Lower lobe of right lung (tissue), 2 donors: ENCODE measurements around the gene EYA4. TPM values are rescaled to one million over a fixed set of nuclear protein-coding genes. Genes with fewer than 3 reads are reported as not detected.

ENCODE experiments used
- ATAC-seq, 2 donors: fragments of 200-7000 bp; cut with Tn5 transposase; one replicate each; pipeline ENCODE4 v1.9.1; 2020 to 2022; ENCODE audit warnings: mild to moderate bottlenecking in 2 of 2, moderate library complexity in 2 of 2
- DNase-seq: peaks from one replicate; pipeline ENCODE4 v3.0.0-alpha.2; 2020
- H3K27ac ChIP-seq: fragments of 200-600 bp; one replicate; pipeline ENCODE4 v1.8.0; 2022
- H3K27me3 ChIP-seq: fragments of 200-600 bp; one replicate; pipeline ENCODE4 v1.8.0; 2022; ENCODE audit warnings: low read depth
- H3K36me3 ChIP-seq: fragments of 200-600 bp; one replicate; pipeline ENCODE4 v1.8.0; 2022; ENCODE audit warnings: mild to moderate bottlenecking
- H3K4me1 ChIP-seq: fragments of 200-600 bp; one replicate; pipeline ENCODE4 v1.8.0; 2022
- H3K4me3 ChIP-seq: fragments of 200-600 bp; one replicate; pipeline ENCODE4 v1.8.0; 2022; ENCODE audit warnings: mild to moderate bottlenecking
- H3K9me3 ChIP-seq: fragments of 200-600 bp; one replicate; pipeline ENCODE4 v1.8.0; 2022
- intact Hi-C: fragments of 100-400 bp; cut with DNase I; formaldehyde crosslinking; loops from one replicate; pipeline ENCODE4 v1.11.0; 2022
- total RNA-seq: library from RNA; stranded (reverse); fragmentation: NEBNext Ultra II Directional; extraction: Animal tissue kit (Norgen Biotek cat#: 25700); gene quantifications from one replicate; pipeline ENCODE4 v1.2.1, GENCODE V29; 2021
- TF ChIP-seq, protein P1 (sequence below): fragments of 200-600 bp; IDR thresholded peaks from one replicate; pipeline ENCODE4 v1.8.0; 2022; ENCODE audit warnings: antibody characterized with exemption, mild to moderate bottlenecking
- donor health status: DM: no; HTN: yes; CAD: no; lungs with severe emphysema.

Gene EYA4
- total RNA-seq, 1 donor from 2014 or later: 2.6 TPM

- DNase-seq (no peak), ATAC-seq (no peak)
- no peak overlapping the region for H3K4me3 ChIP-seq
- TF ChIP-seq, protein P1, sequence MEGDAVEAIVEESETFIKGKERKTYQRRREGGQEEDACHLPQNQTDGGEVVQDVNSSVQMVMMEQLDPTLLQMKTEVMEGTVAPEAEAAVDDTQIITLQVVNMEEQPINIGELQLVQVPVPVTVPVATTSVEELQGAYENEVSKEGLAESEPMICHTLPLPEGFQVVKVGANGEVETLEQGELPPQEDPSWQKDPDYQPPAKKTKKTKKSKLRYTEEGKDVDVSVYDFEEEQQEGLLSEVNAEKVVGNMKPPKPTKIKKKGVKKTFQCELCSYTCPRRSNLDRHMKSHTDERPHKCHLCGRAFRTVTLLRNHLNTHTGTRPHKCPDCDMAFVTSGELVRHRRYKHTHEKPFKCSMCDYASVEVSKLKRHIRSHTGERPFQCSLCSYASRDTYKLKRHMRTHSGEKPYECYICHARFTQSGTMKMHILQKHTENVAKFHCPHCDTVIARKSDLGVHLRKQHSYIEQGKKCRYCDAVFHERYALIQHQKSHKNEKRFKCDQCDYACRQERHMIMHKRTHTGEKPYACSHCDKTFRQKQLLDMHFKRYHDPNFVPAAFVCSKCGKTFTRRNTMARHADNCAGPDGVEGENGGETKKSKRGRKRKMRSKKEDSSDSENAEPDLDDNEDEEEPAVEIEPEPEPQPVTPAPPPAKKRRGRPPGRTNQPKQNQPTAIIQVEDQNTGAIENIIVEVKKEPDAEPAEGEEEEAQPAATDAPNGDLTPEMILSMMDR: no peak
- H3K9me3 ChIP-seq: no peaks in the 10 kb centered on the region
- no peaks in the 10 kb centered on the region for H3K36me3 ChIP-seq
- no peaks in the 10 kb centered on the region for H3K27me3 ChIP-seq
- H3K4me1 ChIP-seq: no peaks in the 10 kb centered on the region
- intact Hi-C loops: no loop called here
- H3K27ac ChIP-seq: no peak overlapping the region
Observed at GRCh38 chr6:133432021-133432989, 191.1 kb downstream of the EYA4 start.

GRCh38 chr6:133435065-133435728 lies 194.0 kb downstream of the EYA4 start:
- Histone ChIP-seq H3K4me1 (no peaks in the 10 kb centered on the region), H3K9me3 (no peaks in the 10 kb centered on the region), H3K4me3 (no peak overlapping the region), H3K27me3 (no peaks in the 10 kb centered on the region), H3K36me3 (no peaks in the 10 kb centered on the region), H3K27ac (no peak overlapping the region)
- ATAC-seq (peak in 1 of 2 donors; percentile 32), DNase-seq (no peak)
- intact Hi-C loops: no loop called here
- TF ChIP-seq, protein P1: no peak

DNA sequence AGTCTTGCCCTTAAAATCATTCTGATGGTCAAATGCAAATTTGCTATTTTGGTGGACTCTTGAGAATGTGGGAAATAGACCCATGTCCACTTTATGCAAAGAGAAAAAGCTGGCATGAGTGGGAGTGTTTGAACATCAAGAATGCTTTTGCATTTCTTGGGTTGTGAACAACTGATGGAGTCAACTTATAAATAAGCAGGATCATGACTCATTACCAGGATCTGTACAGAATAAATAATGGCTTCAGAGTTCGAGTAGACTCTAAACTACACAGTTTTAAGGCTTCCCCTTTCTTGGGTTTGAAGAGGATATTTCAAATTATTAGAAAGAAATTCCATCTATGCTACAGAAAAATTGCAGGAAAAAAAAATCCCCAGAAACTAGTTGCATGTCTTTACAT lies 195.5 kb downstream of the EYA4 start:
- Histone ChIP-seq H3K4me3 (no peak overlapping the region), H3K27ac (no peak overlapping the region), H3K27me3 (no peaks in the 10 kb centered on the region), H3K9me3 (no peaks in the 10 kb centered on the region), H3K4me1 (no peaks in the 10 kb centered on the region), H3K36me3 (no peaks in the 10 kb centered on the region)
- ATAC-seq (no peak), DNase-seq (no peak)
- TF ChIP-seq, protein P1: no peak
- intact Hi-C loops: no loop called here

- ATAC-seq: no peak
- Histone ChIP-seq H3K27ac (no peak overlapping the region), H3K9me3 (no peaks in the 10 kb centered on the region), H3K4me1 (no peaks in the 10 kb centered on the region), H3K4me3 (no peak overlapping the region), H3K36me3 (no peaks in the 10 kb centered on the region), H3K27me3 (no peaks in the 10 kb centered on the region)
- TF ChIP-seq, protein P1: no peak
- intact Hi-C loops: no loop called here
- no peak for DNase-seq
Observed at GRCh38 chr6:133441491-133441890, 200.3 kb downstream of the EYA4 start.

- H3K4me3 ChIP-seq: no peak overlapping the region
- DNase-seq (no peak), ATAC-seq (no peak)
- H3K36me3 ChIP-seq: no peaks in the 10 kb centered on the region
- TF ChIP-seq, protein P1: no peak
- no peaks in the 10 kb centered on the region for H3K4me1 ChIP-seq
- intact Hi-C loops: no loop called here
- H3K9me3 ChIP-seq: no peaks in the 10 kb centered on the region
- H3K27ac ChIP-seq: no peak overlapping the region
- no peaks in the 10 kb centered on the region for H3K27me3 ChIP-seq
Observed at GRCh38 chr6:133446789-133447188, 205.6 kb downstream of the EYA4 start.
